GM21717 (cell line): ENCODE data around the gene SDCCAG8.

Source experiments
- ATAC-seq: cut with Tn5 transposase; IDR thresholded peaks from one replicate; pipeline ENCODE4 v1.9.1; 2021; ENCODE audit warnings: mild to moderate bottlenecking, moderate library complexity; ENCODE audit not compliant: unreplicated experiment

Gene SDCCAG8

DNA sequence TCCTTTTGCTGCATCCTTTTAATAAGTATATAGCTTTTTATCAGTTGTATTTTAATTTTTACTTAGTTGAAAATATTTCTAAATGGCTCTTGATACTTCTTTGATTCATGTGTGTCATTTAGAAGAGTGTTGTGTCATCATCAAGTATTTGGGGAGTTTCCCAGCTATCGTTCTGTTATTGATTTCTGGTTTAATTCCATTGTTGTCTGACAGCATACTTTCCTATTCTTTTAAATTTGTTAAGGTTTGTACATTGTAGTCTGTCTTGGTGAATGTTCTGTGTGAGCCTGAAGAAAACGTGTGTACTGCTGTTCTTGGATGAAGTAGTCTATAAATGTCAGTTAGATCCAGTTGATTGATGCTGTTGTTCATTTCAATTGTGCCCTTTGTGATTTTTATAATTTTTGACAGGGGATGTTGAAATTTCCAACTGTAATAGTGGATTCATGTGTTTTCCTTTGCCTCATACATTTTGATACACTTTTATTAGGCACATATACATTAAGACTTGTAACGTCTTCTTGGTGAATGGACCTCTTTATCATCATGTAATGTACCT, 24.8 kb downstream of the SDCCAG8 start:
- ATAC-seq = no peak

DNA sequence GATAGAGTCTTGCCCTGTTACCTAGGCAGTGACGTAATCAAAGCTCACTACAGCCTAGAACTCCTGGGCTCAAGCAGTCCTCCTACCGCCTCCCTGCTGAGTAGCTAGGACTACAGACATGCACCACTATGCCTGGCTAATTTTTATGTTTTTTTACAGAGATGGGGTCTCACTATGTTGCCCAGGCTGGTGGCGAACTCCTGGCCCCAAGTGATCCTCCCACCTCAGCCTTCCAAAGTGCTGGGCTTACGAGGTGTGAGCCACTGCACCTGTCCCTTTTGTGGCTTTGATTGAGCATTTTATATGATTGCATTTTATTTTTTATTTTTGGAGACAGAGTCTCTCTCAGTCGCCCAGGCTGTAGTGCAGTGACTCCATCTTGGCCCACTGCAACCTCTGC, 25.8 kb downstream of the SDCCAG8 start:
- ATAC-seq = no peak

DNA sequence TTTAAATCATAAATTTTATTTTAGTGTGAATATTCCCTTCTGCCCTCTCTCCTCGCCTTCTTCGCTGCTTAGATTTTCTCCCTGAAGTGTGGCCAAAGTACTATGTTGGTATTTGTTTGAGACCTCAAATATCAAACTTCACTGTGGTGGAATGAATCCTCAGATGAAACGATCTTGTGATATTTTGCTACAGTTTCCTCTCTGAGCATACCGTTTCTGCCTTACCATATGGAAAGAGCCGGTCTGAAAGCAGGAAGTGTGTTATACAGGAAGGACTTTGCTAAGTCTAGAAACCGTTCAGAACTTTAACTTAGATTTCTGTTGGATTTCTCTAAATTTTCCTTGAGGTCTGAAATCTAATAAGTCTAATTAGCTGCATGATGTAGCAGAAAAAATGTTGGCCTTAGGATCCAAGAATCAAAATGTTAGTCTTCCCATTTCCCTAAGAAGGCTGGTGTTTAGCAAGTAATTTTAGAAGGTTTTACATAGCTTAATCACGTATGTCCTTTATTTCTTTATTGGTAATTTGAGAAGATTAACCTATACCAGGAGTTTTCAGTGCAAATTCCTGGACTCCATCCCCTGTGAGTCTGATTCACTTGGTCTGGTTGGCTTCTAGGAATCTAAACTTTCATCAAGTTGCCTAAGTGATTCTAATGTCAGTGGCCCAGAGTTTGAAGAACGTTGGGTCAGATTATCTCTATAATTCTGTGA, 30.7 kb downstream of the SDCCAG8 start:
- ATAC-seq = no peak

DNA sequence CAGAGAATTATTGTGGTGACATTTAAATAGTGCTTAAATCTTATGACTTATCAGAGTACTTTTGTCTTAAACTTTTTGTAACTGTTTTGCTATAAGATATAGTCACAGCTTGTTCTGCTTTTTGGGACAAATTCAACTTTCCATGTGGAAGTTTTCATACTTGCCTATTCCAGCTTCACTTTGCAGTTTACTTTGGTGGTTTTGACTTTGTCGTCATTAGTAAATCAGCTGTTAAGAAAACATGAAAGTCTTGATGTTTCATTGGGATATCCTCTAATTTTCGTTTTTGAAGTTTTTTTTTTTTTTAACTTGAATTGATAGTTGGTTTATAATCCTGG, 31.3 kb downstream of the SDCCAG8 start:
- no peak for ATAC-seq

DNA sequence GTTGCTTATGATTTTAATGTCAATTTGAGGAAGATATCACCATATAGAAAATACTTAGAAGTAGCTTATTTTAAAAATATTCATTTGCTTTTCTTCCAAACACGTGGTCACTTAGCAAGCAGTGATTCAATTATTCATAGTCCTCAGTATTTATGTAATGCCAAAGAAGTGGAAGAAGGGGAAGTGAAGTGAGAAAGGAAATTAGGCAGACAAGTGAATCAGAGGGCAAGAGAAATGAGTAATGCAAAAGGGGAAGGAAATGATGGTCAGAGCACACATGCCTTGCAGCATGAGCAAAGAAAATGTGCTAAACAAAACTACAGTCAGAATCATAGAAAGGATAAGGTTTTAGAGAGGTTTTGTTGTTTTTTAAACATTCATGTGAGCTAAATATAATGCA, 31.8 kb downstream of the SDCCAG8 start:
- ATAC-seq = peak; percentile 96

DNA sequence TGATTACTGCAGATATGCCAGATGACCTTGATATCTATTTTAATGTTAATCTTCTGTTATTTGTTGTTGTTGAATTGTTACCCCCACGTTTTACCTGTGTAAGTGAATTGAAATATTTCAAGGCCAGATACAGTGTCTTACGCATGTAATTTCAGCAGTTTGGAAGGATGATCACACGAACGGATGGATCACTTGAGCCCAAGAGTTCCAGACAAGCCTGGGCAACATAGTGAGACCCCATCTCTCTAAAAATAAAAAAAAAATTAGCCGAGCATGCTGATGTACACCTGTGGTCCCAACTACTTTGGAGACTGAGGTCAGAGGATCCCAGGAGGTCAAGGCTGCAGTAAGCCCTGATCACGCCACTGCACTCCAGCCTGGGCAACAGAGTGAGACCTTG, 32.2 kb downstream of the SDCCAG8 start:
- ATAC-seq = no peak

DNA sequence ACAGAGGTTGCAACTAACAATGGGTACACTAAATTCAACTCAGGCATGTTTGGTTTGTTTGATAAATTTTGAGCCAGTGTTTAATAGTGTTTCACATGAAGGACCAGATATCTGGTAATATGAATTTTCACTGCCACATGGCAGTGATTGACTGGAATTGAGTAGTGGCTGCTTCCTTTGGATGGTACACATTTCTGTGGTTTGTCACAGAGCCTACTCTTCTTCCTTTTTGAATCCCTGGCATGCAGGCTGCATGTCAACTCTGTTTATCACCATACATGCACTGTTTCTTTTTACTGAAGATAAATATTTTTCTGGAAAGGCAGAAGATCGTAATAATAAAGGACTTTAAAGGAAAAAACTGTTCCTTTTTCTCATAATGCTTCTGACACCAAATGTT, 35.5 kb downstream of the SDCCAG8 start:
- no peak for ATAC-seq

DNA sequence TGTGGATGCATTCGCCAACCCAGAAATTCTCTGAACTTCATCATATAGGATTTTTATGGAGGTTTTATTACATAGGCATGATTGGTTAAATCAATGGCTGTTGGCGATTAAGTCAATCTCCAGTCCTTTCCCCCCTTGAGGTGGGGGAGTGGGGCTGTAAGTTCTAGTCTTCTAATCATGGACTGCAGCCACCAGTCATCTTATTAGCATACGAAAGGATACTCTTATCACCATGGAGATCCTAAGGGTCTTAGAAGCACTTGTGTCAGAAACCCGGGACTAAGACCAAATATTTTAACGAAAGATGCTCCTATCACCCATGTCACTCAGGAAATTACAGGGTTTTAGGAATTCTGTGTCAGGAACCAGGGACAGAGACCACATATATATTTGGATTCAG, 36.3 kb downstream of the SDCCAG8 start:
- no peak for ATAC-seq

DNA sequence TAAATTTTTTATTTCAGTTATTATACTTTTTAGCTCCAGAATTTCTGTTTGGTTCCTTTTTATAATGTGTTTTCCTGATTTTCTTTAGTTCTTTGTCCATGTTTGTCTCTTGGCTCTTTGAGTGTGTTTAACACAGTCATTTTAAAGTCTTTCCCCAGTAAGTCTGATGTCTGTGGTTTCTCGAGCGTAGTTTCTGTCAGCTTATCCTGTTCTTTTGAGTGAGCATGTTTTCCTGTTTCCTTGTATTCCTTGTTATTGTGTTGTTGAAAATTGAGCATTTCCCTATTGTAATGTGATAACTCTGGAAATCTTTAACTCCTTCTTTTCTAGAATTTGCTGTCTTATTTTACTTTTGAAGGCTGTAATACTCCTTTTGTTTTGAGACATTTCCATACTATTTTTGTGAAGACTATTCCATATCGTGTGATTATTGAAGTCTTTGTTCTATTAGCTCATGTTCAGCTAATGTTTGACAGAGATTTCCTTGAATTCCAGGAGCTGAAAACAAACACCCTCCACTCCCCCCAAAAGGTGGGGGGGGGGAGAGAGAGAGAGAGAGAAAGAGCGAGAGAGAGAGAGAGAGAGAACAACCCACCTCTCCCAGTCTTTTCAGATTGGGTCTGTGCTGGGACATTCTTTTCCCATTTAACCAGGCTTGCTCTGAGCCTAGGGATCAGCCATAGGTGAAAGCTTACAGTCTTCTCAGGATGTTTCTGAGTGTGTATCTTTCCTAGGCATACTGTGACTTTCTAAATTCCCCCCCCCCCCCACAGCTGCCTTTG, 38.3 kb downstream of the SDCCAG8 start:
- ATAC-seq = no peak

DNA sequence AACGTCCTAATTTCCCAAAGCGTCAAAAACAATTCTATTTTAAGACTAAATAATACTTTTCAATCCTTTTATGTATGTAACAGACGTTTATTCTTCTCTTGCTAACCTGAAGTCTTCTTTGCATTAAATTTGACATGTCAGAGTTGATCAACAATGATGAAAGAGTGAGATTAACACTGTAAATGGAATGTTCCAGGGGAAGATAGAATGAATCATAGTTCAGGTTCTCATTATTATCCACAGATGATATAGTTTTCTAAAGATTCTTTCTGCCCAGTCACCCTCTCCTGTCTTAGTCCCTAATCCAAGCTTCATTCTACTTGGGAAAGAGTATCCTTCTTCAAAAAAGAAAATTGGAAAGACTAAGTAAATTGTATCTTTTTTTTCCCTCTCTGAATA, 38.9 kb downstream of the SDCCAG8 start:
- ATAC-seq = no peak

DNA sequence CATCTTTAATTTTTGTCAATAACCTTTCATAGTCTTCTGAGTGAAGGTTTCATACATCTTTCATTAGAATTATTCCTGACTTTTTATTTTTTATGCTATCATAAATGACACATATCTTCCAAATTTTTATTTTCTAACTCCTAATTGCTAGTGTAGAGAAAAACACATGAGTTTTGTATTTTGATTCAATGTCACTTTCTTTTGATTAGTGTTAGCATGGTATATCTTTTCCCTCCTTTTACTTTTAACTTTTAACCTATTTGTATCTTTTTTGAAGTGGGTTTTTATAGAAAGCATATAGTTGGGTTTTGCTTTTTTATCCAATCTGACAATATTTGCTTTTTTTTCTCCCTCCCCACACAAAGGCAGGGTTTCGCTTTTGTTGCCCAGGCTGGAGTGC, 43.2 kb downstream of the SDCCAG8 start:
- no peak for ATAC-seq

DNA sequence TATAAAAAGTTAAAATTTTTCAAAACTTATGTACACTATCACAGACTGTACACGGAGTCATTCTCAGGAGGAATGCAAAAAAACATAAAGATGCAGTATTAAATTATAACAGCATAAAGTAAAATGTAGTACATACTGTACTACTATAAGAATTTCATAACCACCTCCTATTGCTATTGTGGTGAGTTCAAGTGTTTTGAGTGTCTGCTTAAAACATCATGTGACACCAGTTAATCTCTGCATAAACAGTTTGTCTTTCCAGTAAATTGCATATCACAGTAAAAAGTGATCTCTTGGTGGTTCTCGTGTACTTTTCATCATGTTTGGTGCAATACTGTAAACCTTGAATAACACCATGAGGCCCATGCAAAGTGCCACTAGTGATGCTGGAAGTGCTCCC, 45.2 kb downstream of the SDCCAG8 start:
- no peak for ATAC-seq

DNA sequence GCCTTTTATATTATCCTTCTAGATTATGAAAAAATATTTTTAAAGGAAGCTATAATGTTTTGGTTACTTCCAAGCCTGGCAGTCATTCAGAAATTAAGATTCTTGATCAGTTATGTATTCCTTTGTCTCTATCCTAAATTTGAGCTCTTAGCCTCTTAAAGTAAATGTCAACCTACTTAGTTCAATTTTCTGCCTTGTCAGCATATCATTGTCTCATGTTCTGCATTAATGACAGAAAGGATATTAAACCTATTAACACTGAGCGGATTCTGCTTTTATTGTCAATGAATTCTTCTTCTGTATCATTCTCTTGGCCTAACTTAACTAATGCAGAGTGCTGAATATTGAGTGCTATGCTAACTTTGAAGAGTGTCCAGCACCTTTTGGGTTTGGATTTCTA, 56.0 kb downstream of the SDCCAG8 start:
- no peak for ATAC-seq

DNA sequence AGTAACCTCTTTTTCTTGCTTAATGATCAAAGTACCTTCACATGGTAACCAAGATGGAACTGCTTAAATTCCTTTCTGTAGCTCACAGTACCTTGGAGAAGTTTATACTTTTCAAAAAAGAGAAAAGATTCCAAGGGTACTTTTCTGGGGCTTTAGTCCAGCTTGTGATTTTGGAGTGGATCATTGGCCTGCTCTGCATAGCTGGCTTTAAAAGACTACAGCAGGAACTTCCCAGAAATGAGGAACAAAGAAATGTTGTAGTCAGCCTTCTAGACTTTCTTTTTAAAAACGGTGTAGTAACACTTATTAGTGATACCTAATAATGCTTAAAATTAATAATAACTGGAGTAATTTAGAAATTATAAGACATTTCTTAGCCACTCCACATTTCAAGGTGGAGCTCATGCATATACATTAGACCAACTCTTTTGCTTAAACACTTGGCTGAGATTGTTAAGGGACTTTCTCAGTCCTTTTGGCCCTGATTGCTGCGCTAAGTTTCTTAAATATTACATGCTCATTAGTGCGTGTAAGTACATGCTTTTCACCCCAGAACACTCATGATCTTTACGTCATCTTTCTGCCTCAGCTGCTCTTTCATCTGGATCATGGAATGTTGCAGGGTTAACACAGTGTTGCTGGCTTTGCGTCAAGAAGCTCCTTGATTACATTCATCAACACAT, 57.3 kb downstream of the SDCCAG8 start:
- ATAC-seq = peak; percentile 39

DNA sequence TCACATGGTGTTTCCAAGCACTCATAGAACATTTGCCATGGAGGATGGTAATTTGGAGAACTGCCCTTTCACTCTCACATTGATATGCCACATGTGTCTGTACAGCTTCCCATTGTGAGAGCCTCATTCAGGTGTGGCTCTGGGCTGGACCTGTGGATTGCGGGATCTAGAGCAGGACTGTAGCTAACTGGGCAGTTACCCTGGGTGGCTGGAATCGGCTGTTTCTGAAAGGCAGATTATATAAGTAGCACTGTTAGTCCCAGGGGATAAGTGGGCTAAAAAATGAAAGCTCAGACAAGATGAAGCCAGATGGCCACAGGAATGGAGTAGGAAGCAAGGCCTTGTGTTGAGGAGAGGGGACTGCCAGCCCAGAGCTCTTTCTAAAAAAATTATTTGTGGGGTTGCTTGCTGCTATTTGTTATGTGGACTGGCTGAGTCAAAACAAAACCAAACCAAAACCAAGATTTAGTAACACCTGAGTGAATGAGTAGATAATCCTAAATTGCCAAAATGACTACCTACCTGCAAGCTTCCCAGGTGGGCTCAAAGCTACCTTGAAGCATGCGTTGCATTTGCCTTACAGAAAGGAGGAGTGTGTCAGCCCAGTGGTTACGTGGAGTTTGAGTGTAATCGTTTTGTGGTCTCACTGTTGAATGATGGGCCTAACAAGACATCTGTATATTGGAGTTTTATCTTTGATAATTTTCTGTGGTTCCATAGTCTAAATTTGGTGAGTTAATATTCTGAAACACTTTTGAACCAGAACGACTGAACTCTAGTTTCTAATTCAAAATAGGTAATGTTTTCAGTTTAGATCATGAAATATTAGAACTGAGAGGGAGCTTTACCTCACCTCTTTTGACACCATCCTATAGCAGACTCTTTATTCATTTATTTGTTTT, 58.0 kb downstream of the SDCCAG8 start:
- peak; percentile 81 for ATAC-seq

DNA sequence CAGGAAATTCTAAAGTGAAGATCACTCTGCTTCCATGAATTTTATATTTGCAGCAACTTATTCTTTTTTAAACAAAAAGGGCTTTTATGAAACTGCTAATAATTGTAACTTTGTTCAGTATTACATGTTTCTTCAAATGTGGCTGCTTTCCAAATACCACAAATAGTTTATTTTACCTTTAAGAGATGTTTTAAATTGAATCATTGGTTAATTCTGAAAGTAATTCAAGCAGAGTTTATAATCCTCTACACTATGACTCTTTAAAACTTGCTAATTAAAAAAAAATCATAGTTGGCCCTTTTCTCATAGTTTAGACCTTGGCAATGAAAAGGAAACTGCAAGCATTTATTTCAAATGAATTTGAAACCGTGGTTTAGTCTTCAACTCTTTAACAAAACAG, 59.6 kb downstream of the SDCCAG8 start:
- ATAC-seq = no peak

DNA sequence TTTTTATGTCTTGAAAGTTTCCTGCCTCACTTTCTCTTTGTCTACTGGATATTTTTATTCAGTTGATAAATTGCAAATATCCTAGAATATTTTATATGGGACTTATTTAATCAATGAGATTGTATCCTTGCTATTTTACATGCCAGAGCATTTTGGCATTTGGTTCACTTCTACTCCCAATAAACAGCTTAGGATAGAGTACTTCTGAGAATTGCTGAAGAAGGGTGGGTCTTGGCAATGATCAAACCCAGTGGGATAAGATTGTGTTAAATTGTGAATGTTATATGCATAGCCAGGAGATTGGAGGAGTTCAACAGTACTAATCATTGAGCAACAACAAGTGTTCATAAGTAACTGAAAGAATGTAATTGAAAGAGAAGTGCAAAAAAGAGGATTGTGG, 60.1 kb downstream of the SDCCAG8 start:
- ATAC-seq = no peak

DNA sequence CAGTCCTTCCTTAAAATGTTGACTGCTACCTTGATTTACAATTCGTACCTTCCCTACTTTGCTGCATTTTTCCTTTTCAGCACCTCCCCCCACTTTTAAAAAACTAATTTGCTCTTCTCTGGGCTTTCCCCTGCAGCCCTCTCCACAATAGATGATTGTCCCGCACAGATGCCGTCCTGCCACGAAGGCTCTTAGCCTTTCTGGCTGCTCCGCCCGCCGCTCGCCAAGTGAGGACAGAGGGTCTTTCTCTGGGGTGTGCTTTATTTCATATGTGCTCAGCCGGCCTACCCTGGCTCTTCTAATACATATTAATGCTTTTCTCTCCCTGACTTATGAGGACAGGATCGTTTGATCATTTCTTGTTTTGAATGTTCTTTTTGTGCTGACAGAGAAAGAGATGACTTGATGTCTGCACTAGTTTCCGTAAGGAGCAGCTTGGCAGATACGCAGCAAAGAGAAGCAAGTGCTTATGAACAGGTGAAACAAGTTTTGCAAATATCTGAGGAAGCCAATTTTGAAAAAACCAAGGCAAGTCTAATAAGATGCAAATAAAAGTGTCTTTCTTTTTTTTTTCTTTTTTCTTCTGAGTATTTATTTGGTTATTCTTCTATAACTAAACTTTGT, 60.6 kb downstream of the SDCCAG8 start:
- ATAC-seq = no peak

DNA sequence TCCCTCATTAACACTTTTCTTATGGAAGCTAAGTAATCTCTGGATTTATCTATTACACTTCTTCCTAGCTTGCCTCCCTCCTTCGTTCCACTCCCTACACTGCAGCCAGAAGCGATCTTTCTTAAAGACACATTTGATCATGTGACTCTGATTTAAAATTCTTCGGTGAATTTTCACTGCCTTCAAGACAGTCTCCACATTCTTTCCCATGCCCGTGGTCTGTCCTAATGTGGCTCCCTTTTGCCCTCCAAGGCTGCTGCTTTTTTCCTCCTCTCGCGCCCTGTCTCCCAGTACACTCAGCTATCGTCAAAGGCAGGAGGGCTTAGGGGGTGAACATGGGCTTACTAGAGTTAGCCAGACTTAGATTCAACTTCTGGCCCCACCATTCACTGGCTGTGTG, 64.4 kb downstream of the SDCCAG8 start:
- no peak for ATAC-seq

DNA sequence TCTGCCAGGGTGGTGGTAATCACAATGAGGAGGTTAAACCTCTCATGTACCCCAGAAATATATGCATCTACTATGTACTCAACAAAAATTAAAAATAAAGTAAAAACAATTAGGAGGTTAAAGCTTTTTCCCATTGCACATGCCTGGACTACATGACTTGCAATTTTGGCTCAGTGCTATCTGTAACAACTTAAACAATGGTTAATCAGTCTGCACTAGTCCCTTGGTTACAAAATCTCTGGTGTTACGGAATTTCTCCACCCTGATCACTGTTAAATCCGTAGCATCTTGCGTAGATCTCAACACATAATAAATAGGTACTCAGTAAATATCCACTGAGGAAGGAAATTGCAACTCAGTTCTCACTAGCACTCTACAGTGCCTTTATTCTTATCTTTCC, 66.5 kb downstream of the SDCCAG8 start:
- no peak for ATAC-seq
